K562 (cell line): ENCODE data around the gene ZNF366. TPM values are rescaled to one million over a fixed set of nuclear protein-coding genes. Genes with fewer than 3 reads are reported as not detected.
A peak's percentile ranks its signal among the peaks of the same experiment; 100 is the strongest.

ENCODE experiments used
- BACH1 ChIP-seq: fragments of 200-800 bp; sonication (Bioruptor generic); IDR thresholded peaks from 2 replicates; pipeline ENCODE4 v1.6.1; 2016; ENCODE audit warnings: missing genetic modification characterization, missing compliant biosample characterization
- FOXM1 ChIP-seq, 2 experiments: fragments of 450-650 bp in 1 of 2; sonication (generic) in 1 of 2; formaldehyde crosslinking in 1 of 2; IDR thresholded peaks; 2 replicates each; pipeline versions ENCODE4 v1.6.1 to v1.9.0; 2017 to 2022; ENCODE audit warnings: low read depth in 2 of 2, mild to moderate bottlenecking in 2 of 2, missing genetic modification reagents in 1 of 2, moderate library complexity in 1 of 2
- JUND ChIP-seq, 2 experiments: IDR thresholded peaks; 2 replicates in 1 of 2; 3 replicates in 1 of 2; pipeline ENCODE4 v1.6.1; 2011; ENCODE audit warnings: borderline replicate concordance in 2 of 2, low read depth in 2 of 2, low read length in 2 of 2, improper control_type of control experiment in 1 of 2, missing biosample characterization in 1 of 2, missing genetic modification characterization in 1 of 2, missing genetic modification reagents in 1 of 2
- L3MBTL2 ChIP-seq: fragments of 450-650 bp; IDR thresholded peaks from 2 replicates; pipeline ENCODE4 v1.6.1; 2016; ENCODE audit warnings: mild to moderate bottlenecking, moderate library complexity
- LEF1 ChIP-seq: fragments of 450-650 bp; IDR thresholded peaks from 2 replicates; pipeline ENCODE4 v1.6.1; 2016; ENCODE audit warnings: mild to moderate bottlenecking
- NFE2L1 ChIP-seq: fragments of 450-650 bp; IDR thresholded peaks from 2 replicates; pipeline ENCODE4 v1.6.1; 2016; ENCODE audit warnings: missing genetic modification characterization, low read depth, mild to moderate bottlenecking, missing compliant biosample characterization, moderate library complexity, borderline replicate concordance
- NR4A1 ChIP-seq, 2 experiments: fragments of 250-450 bp in 1 of 2; fragments of 450-650 bp in 1 of 2; sonication (Bioruptor Pico) in 1 of 2; IDR thresholded peaks; 2 replicates each; pipeline versions ENCODE4 v1.4.0 to v1.6.1; 2016 to 2020; ENCODE audit warnings: mild to moderate bottlenecking in 2 of 2, missing compliant biosample characterization in 1 of 2, missing genetic modification characterization in 1 of 2, moderate library complexity in 1 of 2
- PTBP1 ChIP-seq: fragments of 200-400 bp; formaldehyde crosslinking; IDR thresholded peaks from 2 replicates; pipeline ENCODE4 v1.6.1; 2017; ENCODE audit warnings: low read depth, low read length
- PURB ChIP-seq: sonication (generic); formaldehyde crosslinking; IDR thresholded peaks from 2 replicates; pipeline ENCODE4 v1.9.0; 2021; ENCODE audit warnings: low read depth, mild to moderate bottlenecking, missing genetic modification reagents
- TEAD4 ChIP-seq, 2 experiments: sonication (generic) in 1 of 2; formaldehyde crosslinking in 1 of 2; IDR thresholded peaks; 2 replicates each; pipeline versions ENCODE4 v1.6.1 to v1.8.0; 2012 to 2022; ENCODE audit warnings: borderline replicate concordance in 1 of 2, inconsistent platforms in 1 of 2, low read length in 1 of 2, mild to moderate bottlenecking in 1 of 2, missing genetic modification reagents in 1 of 2
- polyA plus RNA-seq, 8 experiments: library from polyadenylated mRNA; depleted of rRNA in 4 of 8; stranded (reverse) in 5 of 8; unstranded in 3 of 8; fragments of >200 nt; fragmentation: Nextera tagmentation in 2 of 8; fragmentation: Illumina TruSeq in 1 of 8; extraction: Ambion mirVana in 2 of 8; extraction: Trizol in 1 of 8; gene quantifications; 2 replicates each; pipeline versions ENCODE4 v1.2.1 to v1.2.3, GENCODE V29; 2011 to 2014; ENCODE audit warnings: inconsistent platforms in 1 of 8, missing spikeins in 1 of 8
- total RNA-seq, 7 experiments: library from RNA; depleted of rRNA in 6 of 7; stranded (reverse); fragments of >200 nt in 6 of 7; fragmentation: Illumina TruSeq in 2 of 7; extraction: Trizol in 2 of 7; gene quantifications; 2 replicates each; pipeline versions ENCODE4 v1.2.1 to v1.2.3, GENCODE V29; 2011 to 2021; ENCODE audit warnings: low replicate concordance in 1 of 7
- TF ChIP-seq, protein P1 (sequence below), 2 experiments: fragments of 450-650 bp in 1 of 2; sonication (generic) in 1 of 2; formaldehyde crosslinking in 1 of 2; IDR thresholded peaks in 1 of 2; conservative IDR thresholded peaks in 1 of 2; 2 replicates each; pipeline versions ENCODE4 v1.6.1 to v1.8.1; 2016 to 2023; ENCODE audit warnings: mild to moderate bottlenecking in 2 of 2, moderate library complexity in 2 of 2, inconsistent platforms in 1 of 2, missing genetic modification reagents in 1 of 2
- TF ChIP-seq, protein P2 (sequence below): fragments of 450-650 bp; IDR thresholded peaks from 2 replicates; pipeline ENCODE4 v1.6.1; 2017; ENCODE audit warnings: antibody characterized with exemption, mild to moderate bottlenecking

ZNF366 gene
- total and polyA plus RNA-seq, 9 of the 15 experiments (the other 6 are each of a cell fraction or from before 2014, with no cell fraction given): not detected

DNA sequence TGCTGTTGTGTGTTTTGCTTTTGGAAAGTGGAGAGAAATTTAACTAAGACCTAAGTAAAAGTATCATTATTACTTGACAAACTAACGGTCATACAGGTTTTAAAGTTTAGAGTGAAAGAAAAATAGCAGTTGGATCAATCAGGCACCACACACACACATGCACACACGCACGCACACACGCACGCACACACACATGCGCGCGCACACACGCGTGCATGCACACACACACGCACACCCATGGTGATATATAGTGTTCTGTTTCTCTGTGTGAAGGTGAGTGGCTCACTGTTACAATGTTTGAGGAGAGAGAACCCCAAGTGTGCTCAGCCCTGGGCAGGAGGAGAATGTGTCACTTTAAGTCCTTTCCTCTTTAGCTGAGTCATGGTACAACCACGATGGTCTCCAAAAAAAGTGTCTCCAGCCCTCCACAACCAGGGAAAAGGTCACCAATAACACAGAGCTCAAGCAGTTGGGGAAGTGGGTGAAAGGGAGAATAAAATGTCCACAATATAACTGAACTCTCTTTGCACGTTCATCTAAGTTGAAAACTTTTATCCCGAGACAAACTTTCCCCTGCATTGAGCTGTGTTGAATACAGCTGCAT lies 3.2 kb downstream of the ZNF366 start (continued):
- TF ChIP-seq TEAD4 (IDR thresholded peaks at IDR 0.05; ENCODE audit: low read length) (peak; percentile 18; the same call in 1 of the 2 replicates), TEAD4 (CRISPR knock-in tag; IDR thresholded peaks at IDR 0.05; ENCODE audit: borderline replicate concordance) (no peak), PTBP1 (no peak), PURB (no peak), L3MBTL2 (0 out of 2 replicates have a peak, but pooled peaks have one; percentile 27), NR4A1 (CRISPR knock-in tag; IDR thresholded peaks at IDR 0.05) (no peak), NR4A1 (tag; IDR thresholded peaks at IDR 0.05) (peak; percentile 36; the same call in 1 of the 2 replicates), JUND (IDR thresholded peaks at IDR 0.05; ENCODE audit: borderline replicate concordance, low read depth, low read length) (no peak), JUND (tag; IDR thresholded peaks at IDR 0.05; ENCODE audit: borderline replicate concordance, low read depth, low read length) (peak; percentile 64; the same call in 1 of the 3 replicates), FOXM1 (IDR thresholded peaks at IDR 0.05; ENCODE audit: low read depth) (no peak), FOXM1 (CRISPR knock-in tag; IDR thresholded peaks at IDR 0.05; ENCODE audit: low read depth) (no peak), BACH1 (tag) (peak; percentile 96), LEF1 (peak; percentile 50), NFE2L1 (peak; percentile 92)
- TF ChIP-seq, protein P1, sequence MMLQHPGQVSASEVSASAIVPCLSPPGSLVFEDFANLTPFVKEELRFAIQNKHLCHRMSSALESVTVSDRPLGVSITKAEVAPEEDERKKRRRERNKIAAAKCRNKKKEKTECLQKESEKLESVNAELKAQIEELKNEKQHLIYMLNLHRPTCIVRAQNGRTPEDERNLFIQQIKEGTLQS (IDR thresholded peaks at IDR 0.05): peak; percentile 32; the same call in 1 of the 2 replicates
- TF ChIP-seq, protein P1 (CRISPR knock-in tag; conservative IDR thresholded peaks at IDR 0.05): no peak
- TF ChIP-seq, protein P2, sequence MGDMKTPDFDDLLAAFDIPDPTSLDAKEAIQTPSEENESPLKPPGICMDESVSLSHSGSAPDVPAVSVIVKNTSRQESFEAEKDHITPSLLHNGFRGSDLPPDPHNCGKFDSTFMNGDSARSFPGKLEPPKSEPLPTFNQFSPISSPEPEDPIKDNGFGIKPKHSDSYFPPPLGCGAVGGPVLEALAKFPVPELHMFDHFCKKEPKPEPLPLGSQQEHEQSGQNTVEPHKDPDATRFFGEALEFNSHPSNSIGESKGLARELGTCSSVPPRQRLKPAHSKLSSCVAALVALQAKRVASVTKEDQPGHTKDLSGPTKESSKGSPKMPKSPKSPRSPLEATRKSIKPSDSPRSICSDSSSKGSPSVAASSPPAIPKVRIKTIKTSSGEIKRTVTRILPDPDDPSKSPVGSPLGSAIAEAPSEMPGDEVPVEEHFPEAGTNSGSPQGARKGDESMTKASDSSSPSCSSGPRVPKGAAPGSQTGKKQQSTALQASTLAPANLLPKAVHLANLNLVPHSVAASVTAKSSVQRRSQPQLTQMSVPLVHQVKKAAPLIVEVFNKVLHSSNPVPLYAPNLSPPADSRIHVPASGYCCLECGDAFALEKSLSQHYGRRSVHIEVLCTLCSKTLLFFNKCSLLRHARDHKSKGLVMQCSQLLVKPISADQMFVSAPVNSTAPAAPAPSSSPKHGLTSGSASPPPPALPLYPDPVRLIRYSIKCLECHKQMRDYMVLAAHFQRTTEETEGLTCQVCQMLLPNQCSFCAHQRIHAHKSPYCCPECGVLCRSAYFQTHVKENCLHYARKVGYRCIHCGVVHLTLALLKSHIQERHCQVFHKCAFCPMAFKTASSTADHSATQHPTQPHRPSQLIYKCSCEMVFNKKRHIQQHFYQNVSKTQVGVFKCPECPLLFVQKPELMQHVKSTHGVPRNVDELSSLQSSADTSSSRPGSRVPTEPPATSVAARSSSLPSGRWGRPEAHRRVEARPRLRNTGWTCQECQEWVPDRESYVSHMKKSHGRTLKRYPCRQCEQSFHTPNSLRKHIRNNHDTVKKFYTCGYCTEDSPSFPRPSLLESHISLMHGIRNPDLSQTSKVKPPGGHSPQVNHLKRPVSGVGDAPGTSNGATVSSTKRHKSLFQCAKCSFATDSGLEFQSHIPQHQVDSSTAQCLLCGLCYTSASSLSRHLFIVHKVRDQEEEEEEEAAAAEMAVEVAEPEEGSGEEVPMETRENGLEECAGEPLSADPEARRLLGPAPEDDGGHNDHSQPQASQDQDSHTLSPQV: peak; percentile 63; the same call in 1 of the 2 replicates
